OCI-LY1 (cell line): ENCODE measurements around the gene RSRC2.

ENCODE experiments used
- H2AFZ ChIP-seq: fragments of 200-600 bp; sonication (generic), shearing (Covaris generic); 2 replicates; pipeline ENCODE4 v1.6.0; 2014; ENCODE audit warnings: antibody characterized with exemption, mild to moderate bottlenecking, low read length
- H3F3A ChIP-seq: fragments of 200-600 bp; sonication (generic), shearing (Covaris generic); 2 replicates; pipeline ENCODE4 v1.6.0; 2014; ENCODE audit warnings: mild to moderate bottlenecking, antibody characterized with exemption, low read length, moderate library complexity; ENCODE audit not compliant: insufficient read depth
- H3K27ac ChIP-seq: fragments of 200-600 bp; sonication (generic); 2 replicates; pipeline ENCODE4 v1.5.1; 2014; ENCODE audit warnings: low read length, mixed run types, mild to moderate bottlenecking, low read depth; ENCODE audit not compliant: poor library complexity, severe bottlenecking
- H3K27me3 ChIP-seq: fragments of 200-600 bp; sonication (generic); 2 replicates; pipeline ENCODE4 v1.6.0; 2014; ENCODE audit warnings: antibody characterized with exemption, mild to moderate bottlenecking, low read length, moderate library complexity; ENCODE audit not compliant: insufficient read depth
- H3K36me3 ChIP-seq: fragments of 200-600 bp; sonication (generic); 2 replicates; pipeline ENCODE4 v1.6.1; 2014; ENCODE audit warnings: mild to moderate bottlenecking, antibody characterized with exemption, low read length, moderate library complexity, mixed read lengths; ENCODE audit not compliant: insufficient read depth
- H3K4me1 ChIP-seq: fragments of 200-600 bp; sonication (generic); 2 replicates; pipeline ENCODE4 v1.5.1; 2014; ENCODE audit warnings: mild to moderate bottlenecking, low read length, moderate library complexity; ENCODE audit not compliant: insufficient read depth, severe bottlenecking
- H3K4me2 ChIP-seq: fragments of 200-600 bp; sonication (generic), shearing (Covaris generic); 2 replicates; pipeline ENCODE4 v1.6.1; 2014; ENCODE audit warnings: low read length
- H3K4me3 ChIP-seq: fragments of 200-600 bp; sonication (generic); 2 replicates; pipeline ENCODE4 v1.5.1; 2014; ENCODE audit warnings: low read length, low read depth, mild to moderate bottlenecking, mixed read lengths; ENCODE audit not compliant: poor library complexity, severe bottlenecking
- H3K79me2 ChIP-seq: fragments of 200-600 bp; shearing (Covaris generic); 2 replicates; pipeline ENCODE4 v1.6.1; 2016; ENCODE audit warnings: mixed run types, low read length, mixed read lengths; ENCODE audit not compliant: insufficient read depth
- H3K9ac ChIP-seq: fragments of 200-600 bp; sonication (generic), shearing (Covaris generic); 2 replicates; pipeline ENCODE4 v1.6.1; 2014; ENCODE audit warnings: mild to moderate bottlenecking, low read length, mixed read lengths
- H3K9me2 ChIP-seq: fragments of 200-600 bp; sonication (generic), shearing (Covaris generic); 2 replicates; pipeline ENCODE4 v1.6.1; 2014; ENCODE audit warnings: low read depth, mild to moderate bottlenecking, low read length, mixed read lengths
- H3K9me3 ChIP-seq: fragments of 200-600 bp; shearing (Covaris generic); 2 replicates; pipeline ENCODE4 v1.6.1; 2014; ENCODE audit warnings: low read length, mixed read lengths
- H4K20me1 ChIP-seq: fragments of 200-600 bp; sonication (generic), shearing (Covaris generic); 2 replicates; pipeline ENCODE4 v1.6.0; 2016; ENCODE audit warnings: mild to moderate bottlenecking, low read length; ENCODE audit not compliant: insufficient read depth
- EZH2 ChIP-seq: fragments of 200-600 bp; sonication (generic), shearing (Covaris generic); IDR thresholded peaks from 2 replicates; pipeline ENCODE4 v1.8.0; 2017; ENCODE audit warnings: borderline replicate concordance, mixed run types, mild to moderate bottlenecking, antibody characterized with exemption, low read length, moderate library complexity, mixed read lengths
- TF ChIP-seq, protein P1 (sequence below): fragments of 200-600 bp; sonication (generic), shearing (Covaris generic); IDR thresholded peaks from 2 replicates; pipeline ENCODE4 v1.5.1; 2017; ENCODE audit warnings: mild to moderate bottlenecking, antibody characterized with exemption, low read length, moderate library complexity, mixed read lengths

RSRC2 gene

DNA sequence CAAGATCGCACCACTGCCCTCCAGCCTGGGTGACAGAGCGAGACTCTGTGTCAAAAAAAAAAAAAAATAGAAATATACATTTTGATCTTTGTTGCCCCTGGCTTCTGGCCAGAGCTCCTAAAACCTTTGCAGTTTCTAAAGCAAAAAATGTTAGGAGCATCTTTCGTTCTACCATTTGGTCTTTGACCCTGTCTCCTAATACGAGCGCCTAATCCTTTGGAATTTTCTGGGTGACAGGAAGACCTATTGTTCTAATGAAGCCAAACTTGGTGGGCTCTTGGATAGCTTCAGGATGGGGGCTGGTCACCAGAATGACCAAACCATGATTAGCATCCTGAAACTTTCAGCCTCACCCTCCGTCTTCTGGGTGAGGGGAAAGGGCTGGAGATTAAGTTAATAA is 72.0 kb downstream of the RSRC2 start:
- Histone ChIP-seq H3K9ac (no peak overlapping the region), H3K9me3 (no peaks in the 10 kb centered on the region), H3K9me2 (no peaks in the 10 kb centered on the region), H3K79me2 (no peaks in the 10 kb centered on the region), H3K4me3 (no peak overlapping the region), H3K27me3 (no peaks in the 10 kb centered on the region), H3F3A (no peaks in the 10 kb centered on the region), H3K4me2 (no peak overlapping the region), H3K36me3 (no peaks in the 10 kb centered on the region), H3K4me1 (peaks cover 19% of the 10 kb centered on the region), H4K20me1 (no peaks in the 10 kb centered on the region), H2AFZ (no peak overlapping the region), H3K27ac (no peak overlapping the region)
- no peak for TF ChIP-seq EZH2
- TF ChIP-seq, protein P1, sequence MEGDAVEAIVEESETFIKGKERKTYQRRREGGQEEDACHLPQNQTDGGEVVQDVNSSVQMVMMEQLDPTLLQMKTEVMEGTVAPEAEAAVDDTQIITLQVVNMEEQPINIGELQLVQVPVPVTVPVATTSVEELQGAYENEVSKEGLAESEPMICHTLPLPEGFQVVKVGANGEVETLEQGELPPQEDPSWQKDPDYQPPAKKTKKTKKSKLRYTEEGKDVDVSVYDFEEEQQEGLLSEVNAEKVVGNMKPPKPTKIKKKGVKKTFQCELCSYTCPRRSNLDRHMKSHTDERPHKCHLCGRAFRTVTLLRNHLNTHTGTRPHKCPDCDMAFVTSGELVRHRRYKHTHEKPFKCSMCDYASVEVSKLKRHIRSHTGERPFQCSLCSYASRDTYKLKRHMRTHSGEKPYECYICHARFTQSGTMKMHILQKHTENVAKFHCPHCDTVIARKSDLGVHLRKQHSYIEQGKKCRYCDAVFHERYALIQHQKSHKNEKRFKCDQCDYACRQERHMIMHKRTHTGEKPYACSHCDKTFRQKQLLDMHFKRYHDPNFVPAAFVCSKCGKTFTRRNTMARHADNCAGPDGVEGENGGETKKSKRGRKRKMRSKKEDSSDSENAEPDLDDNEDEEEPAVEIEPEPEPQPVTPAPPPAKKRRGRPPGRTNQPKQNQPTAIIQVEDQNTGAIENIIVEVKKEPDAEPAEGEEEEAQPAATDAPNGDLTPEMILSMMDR, result no peak

DNA sequence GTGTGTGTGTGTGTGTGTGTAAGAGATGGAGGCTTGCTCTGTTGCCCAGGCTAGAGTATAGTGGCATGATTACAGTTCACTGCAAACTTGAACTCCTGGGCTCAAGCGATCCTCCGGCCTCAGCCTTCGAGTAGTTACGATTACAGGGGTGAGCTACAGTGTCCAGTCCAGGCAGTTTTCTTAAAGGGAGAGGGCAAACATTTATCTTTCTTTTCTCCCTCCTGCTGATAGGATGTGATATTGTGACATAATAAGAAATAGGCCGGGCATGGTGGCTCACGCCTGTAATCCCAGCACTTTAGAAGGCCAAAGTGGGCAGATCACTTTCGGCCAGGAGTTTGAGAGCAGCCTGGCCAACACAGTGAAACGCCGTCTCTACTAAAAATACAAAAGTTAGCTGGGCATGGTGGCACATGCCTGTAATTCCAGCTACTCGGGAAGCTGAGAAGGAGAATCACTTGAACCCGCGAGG is 72.5 kb downstream of the RSRC2 start:
- Histone ChIP-seq H3F3A (no peaks in the 10 kb centered on the region), H4K20me1 (no peaks in the 10 kb centered on the region), H3K36me3 (no peaks in the 10 kb centered on the region), H3K4me3 (no peak overlapping the region), H3K27ac (no peak overlapping the region), H3K9me2 (no peaks in the 10 kb centered on the region), H2AFZ (no peak overlapping the region), H3K27me3 (no peaks in the 10 kb centered on the region), H3K4me1 (peaks cover 19% of the 10 kb centered on the region), H3K9ac (no peak overlapping the region), H3K4me2 (no peak overlapping the region), H3K9me3 (no peaks in the 10 kb centered on the region), H3K79me2 (no peaks in the 10 kb centered on the region)
- TF ChIP-seq, protein P1, result no peak
- no peak for TF ChIP-seq EZH2
